DMS153 treated with DMSO at 0.1 percent for 48 hours (cell line): ENCODE data around the gene MUC5AC.
"Not testable (repeated sequence)": the region's sequence is repeated elsewhere in the genome, so short reads cannot be mapped to it uniquely, and the experiment has no call there.

Source experiments
- DNase-seq: peaks from one replicate; lab custom pipeline; 2025; ENCODE audit not compliant: unreplicated experiment; lab: John Stamatoyannopoulos, UW

The MUC5AC gene

DNA sequence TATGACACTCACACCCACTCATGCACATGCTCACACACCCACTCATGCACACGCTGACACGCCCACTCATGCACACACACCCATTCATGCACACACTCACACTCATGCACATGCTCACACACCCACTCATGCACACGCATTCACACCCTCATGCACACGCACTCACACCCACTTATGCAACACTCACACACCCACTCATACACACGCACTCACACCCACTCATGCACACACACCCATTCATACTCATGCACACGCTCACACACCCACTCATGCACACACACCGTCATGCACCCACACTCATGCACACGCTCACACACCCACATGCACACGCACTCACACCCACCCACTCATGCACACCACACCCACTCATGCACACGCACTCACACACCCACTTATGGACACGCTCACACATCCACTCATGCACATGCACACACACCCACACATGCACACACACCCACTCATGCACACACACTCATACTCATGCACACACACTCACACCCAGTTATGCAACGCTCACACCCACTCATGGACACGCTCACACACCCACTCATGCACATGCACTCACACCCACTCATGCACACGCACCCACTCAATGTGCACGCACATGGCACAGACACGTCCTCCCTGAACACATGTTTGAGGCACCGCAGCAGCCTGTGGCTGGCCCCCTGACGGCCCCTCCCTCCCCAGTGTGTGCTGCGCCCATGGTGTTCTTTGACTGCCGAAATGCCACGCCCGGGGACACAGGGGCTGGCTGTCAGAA lies 17.9 kb downstream of the MUC5AC start:
- DNase-seq: no peak

DNA sequence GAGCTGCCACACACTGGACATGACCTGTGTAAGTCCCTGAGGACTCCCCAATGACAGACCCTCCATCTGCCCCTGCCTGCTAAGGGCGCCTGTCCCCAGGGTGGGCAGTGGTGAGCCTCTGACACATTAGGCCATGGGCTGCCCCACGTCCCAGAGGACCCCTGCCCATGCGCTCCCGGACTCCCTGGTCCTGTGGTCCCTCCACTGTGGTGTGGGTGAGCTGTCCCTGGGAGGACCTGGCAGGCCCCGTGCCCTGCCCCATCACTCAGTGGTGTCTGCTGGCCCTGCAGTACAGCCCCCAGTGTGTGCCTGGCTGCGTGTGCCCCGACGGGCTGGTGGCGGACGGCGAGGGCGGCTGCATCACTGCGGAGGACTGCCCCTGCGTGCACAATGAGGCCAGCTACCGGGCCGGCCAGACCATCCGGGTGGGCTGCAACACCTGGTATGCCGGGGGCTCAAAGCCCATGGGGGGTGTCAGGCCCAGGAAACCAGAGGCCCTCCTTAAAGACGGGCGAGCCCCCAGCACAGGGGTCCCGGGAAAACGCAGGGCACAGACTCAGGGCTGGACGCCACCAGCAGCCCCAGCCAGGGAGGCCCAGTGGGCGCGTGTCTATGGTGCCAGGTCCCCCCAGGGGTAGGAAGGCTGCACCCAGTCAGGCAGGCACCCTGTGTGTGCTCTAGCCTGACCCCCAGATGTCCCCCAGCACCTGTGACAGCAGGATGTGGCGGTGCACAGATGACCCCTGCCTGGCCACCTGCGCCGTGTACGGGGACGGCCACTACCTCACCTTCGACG lies 18.7 kb downstream of the MUC5AC start:
- DNase-seq: no peak

- DNase-seq: no peak
Measured at GRCh38 chr11:1177020-1177770, 19.4 kb downstream of the MUC5AC start.

DNA sequence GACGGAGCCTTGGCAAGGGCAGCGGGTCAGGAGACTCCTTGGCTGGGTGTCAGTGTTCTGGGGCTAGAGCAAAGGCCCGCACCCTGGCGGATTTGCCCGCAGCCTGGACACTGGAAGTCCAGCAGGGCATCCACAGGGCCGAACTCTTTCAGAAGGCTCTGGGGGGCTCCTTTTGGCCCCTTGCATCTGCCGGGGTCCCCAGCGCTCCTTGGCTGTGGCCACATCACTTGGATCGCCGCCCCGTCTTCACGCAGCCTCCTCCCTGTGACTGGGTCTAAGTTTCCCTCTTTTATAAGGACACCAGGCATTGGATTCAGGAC lies 20.0 kb downstream of the MUC5AC start:
- DNase-seq: no peak

- no peak for DNase-seq
Measured at GRCh38 chr11:1178201-1178885, 20.6 kb downstream of the MUC5AC start.

- DNase-seq: no peak
Measured at GRCh38 chr11:1178906-1179305, 21.2 kb downstream of the MUC5AC start.

GRCh38 chr11:1179641-1180040 lies 21.9 kb downstream of the MUC5AC start:
- no peak for DNase-seq

GRCh38 chr11:1180171-1180570 lies 22.4 kb downstream of the MUC5AC start:
- DNase-seq: no peak

GRCh38 chr11:1180947-1181391 lies 23.2 kb downstream of the MUC5AC start:
- no peak for DNase-seq

DNA sequence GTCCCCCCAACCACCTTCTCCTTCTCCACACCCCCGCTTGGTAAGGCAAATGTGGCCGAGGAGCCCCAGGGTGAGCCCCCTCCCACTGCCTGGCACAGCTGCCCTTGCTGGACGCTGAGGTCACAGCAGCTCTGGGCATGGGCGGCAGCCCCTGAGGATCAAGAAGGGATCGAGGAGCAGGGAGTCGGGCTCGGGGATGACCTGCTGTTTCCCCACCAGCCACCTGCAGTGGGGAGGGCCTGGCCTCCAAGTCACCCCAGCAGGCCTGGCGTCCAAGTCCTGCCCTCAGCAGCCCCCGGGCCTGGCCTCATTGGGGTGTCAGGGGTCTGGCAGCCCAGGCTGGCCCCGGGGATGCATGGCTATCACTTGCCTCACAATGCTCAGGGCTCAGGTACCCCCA lies 23.7 kb downstream of the MUC5AC start:
- no peak for DNase-seq

DNA sequence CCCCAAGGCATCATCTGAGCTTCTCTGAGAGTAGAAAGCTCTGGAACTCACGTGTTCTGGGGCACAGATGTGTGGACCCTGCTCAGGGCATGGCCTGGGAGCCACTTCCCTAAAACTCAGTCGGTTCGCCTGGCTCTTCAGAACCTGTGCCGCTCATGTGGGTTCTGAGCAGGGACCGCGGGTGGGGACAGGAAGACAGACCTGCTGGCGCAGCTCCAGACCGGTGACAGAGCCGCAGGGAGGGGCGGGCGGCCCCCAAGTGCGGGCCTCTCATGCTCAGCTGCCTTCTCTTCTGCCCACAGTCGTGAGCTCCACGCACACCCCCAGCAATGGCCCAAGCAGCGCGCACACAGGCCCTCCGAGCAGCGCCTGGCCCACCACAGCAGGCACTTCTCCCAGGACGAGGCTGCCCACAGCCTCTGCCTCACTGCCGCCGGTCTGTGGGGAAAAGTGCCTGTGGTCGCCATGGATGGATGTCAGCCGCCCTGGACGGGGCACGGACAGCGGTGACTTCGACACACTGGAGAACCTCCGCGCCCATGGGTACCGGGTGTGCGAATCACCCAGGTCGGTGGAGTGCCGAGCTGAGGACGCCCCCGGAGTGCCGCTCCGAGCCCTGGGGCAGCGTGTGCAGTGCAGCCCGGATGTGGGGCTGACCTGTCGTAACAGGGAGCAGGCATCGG lies 24.2 kb downstream of the MUC5AC start:
- no peak for DNase-seq

DNA sequence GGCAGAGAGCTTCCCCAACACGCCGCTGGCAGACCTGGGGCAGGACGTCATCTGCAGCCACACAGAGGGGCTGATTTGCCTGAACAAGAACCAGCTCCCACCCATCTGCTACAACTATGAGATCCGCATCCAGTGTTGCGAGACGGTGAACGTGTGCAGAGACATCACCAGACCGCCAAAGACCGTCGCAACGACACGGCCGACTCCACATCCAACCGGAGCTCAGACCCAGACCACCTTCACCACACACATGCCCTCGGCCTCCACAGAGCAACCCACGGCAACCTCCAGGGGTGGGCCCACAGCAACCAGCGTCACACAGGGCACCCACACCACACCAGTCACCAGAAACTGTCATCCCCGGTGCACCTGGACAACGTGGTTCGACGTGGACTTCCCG lies 26.4 kb downstream of the MUC5AC start:
- DNase-seq: not testable (repeated sequence)

GRCh38 chr11:1188451-1189130 lies 30.8 kb downstream of the MUC5AC start:
- not testable (repeated sequence) for DNase-seq

GRCh38 chr11:1189816-1190215 lies 32.1 kb downstream of the MUC5AC start:
- not testable (repeated sequence) for DNase-seq

- DNase-seq: not testable (repeated sequence)
Measured at GRCh38 chr11:1191786-1192470, 34.2 kb downstream of the MUC5AC start.

GRCh38 chr11:1192741-1193325 lies 35.1 kb downstream of the MUC5AC start:
- DNase-seq: no peak

GRCh38 chr11:1193326-1194230 lies 35.8 kb downstream of the MUC5AC start:
- peak; percentile 28 for DNase-seq
